ENCODE measurements around the gene ZNF398. TPM values are rescaled to one million over a fixed set of nuclear protein-coding genes. Genes with fewer than 3 reads are reported as not detected.
"Not testable (repeated sequence)": the region's sequence is repeated elsewhere in the genome, so short reads cannot be mapped to it uniquely, and the experiment has no call there.

The ZNF398 gene
- total RNA-seq, 1 experiment from 2014 or later = 13.8 TPM

- BruUV-seq (replicated peaks) = no TSS peak
- Mint-ChIP-seq H3K4me3 (ENCODE audit: unreplicated experiment) (no peak overlapping the region), H3K36me3 (ENCODE audit: insufficient read depth, unreplicated experiment) (peaks cover 36% of the 10 kb centered on the region), H3K9me3 (ENCODE audit: unreplicated experiment) (no peaks in the 10 kb centered on the region), H3K27me3 (ENCODE audit: insufficient read depth, unreplicated experiment) (no peaks in the 10 kb centered on the region), H3K4me1 (ENCODE audit: insufficient read depth, unreplicated experiment) (peaks cover 4% of the 10 kb centered on the region), H3K27ac (ENCODE audit: low read depth, unreplicated experiment) (no peak overlapping the region)
- no peak for DNase-seq (ENCODE audit: unreplicated experiment)
- ChIA-PET CTCF (interaction anchor here (0.6 kb wide), 1 partner anchor 650 kb away, joined by 3 read pairs; no protein-coding TSS in a partner anchor), POLR2A (no interaction called here)
- TF ChIP-seq, protein P1, sequence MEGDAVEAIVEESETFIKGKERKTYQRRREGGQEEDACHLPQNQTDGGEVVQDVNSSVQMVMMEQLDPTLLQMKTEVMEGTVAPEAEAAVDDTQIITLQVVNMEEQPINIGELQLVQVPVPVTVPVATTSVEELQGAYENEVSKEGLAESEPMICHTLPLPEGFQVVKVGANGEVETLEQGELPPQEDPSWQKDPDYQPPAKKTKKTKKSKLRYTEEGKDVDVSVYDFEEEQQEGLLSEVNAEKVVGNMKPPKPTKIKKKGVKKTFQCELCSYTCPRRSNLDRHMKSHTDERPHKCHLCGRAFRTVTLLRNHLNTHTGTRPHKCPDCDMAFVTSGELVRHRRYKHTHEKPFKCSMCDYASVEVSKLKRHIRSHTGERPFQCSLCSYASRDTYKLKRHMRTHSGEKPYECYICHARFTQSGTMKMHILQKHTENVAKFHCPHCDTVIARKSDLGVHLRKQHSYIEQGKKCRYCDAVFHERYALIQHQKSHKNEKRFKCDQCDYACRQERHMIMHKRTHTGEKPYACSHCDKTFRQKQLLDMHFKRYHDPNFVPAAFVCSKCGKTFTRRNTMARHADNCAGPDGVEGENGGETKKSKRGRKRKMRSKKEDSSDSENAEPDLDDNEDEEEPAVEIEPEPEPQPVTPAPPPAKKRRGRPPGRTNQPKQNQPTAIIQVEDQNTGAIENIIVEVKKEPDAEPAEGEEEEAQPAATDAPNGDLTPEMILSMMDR (IDR thresholded peaks at IDR 0.05; ENCODE audit: unreplicated experiment) = no peak
- intact Hi-C loops (cut with micrococcal nuclease) = no loop called here
These were observed 77.1 kb downstream of the ZNF398 start for GRCh38 chr7:149224352-149224751.

GRCh38 chr7:149225106-149225505 is 77.9 kb downstream of the ZNF398 start:
- peaks cover 35% of the 10 kb centered on the region for H3K36me3 Mint-ChIP-seq (ENCODE audit: insufficient read depth, unreplicated experiment)
- TF ChIP-seq, protein P1 (IDR thresholded peaks at IDR 0.05; ENCODE audit: unreplicated experiment) = no peak
- no peaks in the 10 kb centered on the region for H3K9me3 Mint-ChIP-seq (ENCODE audit: unreplicated experiment)
- no peaks in the 10 kb centered on the region for H3K4me1 Mint-ChIP-seq (ENCODE audit: insufficient read depth, unreplicated experiment)
- ChIA-PET POLR2A (no interaction called here), CTCF (interaction anchor here (0.6 kb wide), 1 partner anchor 1182 kb away, joined by 3 read pairs; no protein-coding TSS in a partner anchor)
- no peak overlapping the region for H3K27ac Mint-ChIP-seq (ENCODE audit: low read depth, unreplicated experiment)
- H3K4me3 Mint-ChIP-seq (ENCODE audit: unreplicated experiment) = no peak overlapping the region
- no peaks in the 10 kb centered on the region for H3K27me3 Mint-ChIP-seq (ENCODE audit: insufficient read depth, unreplicated experiment)
- intact Hi-C loops (cut with micrococcal nuclease) = no loop called here
- BruUV-seq (replicated peaks) = no TSS peak
- DNase-seq (ENCODE audit: unreplicated experiment) = no peak

GRCh38 chr7:149225656-149226055 is 78.4 kb downstream of the ZNF398 start:
- no peaks in the 10 kb centered on the region for H3K9me3 Mint-ChIP-seq (ENCODE audit: unreplicated experiment)
- H3K4me1 Mint-ChIP-seq (ENCODE audit: insufficient read depth, unreplicated experiment) = no peaks in the 10 kb centered on the region
- DNase-seq (ENCODE audit: unreplicated experiment) = no peak
- TF ChIP-seq, protein P1 (IDR thresholded peaks at IDR 0.05; ENCODE audit: unreplicated experiment) = no peak
- H3K27me3 Mint-ChIP-seq (ENCODE audit: insufficient read depth, unreplicated experiment) = no peaks in the 10 kb centered on the region
- peaks cover 35% of the 10 kb centered on the region for H3K36me3 Mint-ChIP-seq (ENCODE audit: insufficient read depth, unreplicated experiment)
- H3K27ac Mint-ChIP-seq (ENCODE audit: low read depth, unreplicated experiment) = no peak overlapping the region
- no peak overlapping the region for H3K4me3 Mint-ChIP-seq (ENCODE audit: unreplicated experiment)
- POLR2A ChIA-PET = no interaction called here
- intact Hi-C loops (cut with micrococcal nuclease) = no loop called here
- no TSS peak for BruUV-seq (replicated peaks)
- CTCF ChIA-PET = interaction anchor here (0.6 kb wide), 1 partner anchor 1181 kb away, joined by 3 read pairs; no protein-coding TSS in a partner anchor

DNA sequence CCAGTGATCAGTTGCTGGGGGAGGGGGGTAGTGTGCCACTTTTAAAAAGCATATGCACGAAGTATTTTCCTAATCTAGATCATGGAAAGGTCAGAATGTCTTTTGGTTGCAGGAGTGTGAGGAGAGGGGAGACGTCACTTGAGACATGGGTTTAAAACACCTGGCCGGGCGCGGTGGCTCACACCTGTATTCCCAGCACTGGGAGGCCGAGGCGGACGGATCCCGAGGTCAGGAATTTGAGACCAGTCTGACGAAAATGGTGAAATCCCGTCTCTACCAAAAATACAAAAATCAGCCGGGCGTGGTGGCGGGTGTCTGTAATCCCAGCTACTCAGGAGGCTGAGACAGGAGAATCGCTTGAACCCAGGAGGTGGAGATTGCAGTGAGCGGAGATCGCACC is 79.1 kb downstream of the ZNF398 start:
- H3K4me3 Mint-ChIP-seq (ENCODE audit: unreplicated experiment); CTCF ChIA-PET; H3K4me1 Mint-ChIP-seq (ENCODE audit: insufficient read depth, unreplicated experiment); BruUV-seq (replicated peaks); H3K27me3 Mint-ChIP-seq (ENCODE audit: insufficient read depth, unreplicated experiment); H3K27ac Mint-ChIP-seq (ENCODE audit: low read depth, unreplicated experiment); H3K9me3 Mint-ChIP-seq (ENCODE audit: unreplicated experiment); intact Hi-C loops (cut with micrococcal nuclease); DNase-seq (ENCODE audit: unreplicated experiment): not testable (repeated sequence)
- POLR2A ChIA-PET = interaction anchor here (1.0 kb wide), 1 partner anchor 31 kb away, joined by 3 read pairs; the partner anchor contains the start of gene ZNF282
- H3K36me3 Mint-ChIP-seq (ENCODE audit: insufficient read depth, unreplicated experiment) = peaks cover 29% of the 10 kb centered on the region

All from MCF 10A (cell line).